GM12878 (cell line): ENCODE measurements around the gene MSX2. TPM values are rescaled to one million over a fixed set of nuclear protein-coding genes. Genes with fewer than 3 reads are reported as not detected.

Source experiments
- ATAC-seq: fragments of 200-7000 bp; cut with Tn5 transposase; 3 replicates; pipeline ENCODE4 v1.9.1; 2020; ENCODE audit warnings: mild to moderate bottlenecking, moderate library complexity
- BruUV-seq: library from RNA; stranded (reverse); fragments of 400-500 nt; replicated peaks from 2 replicates; lab custom pipeline; 2021; lab: Mats Ljungman, UMichigan
- CTCF ChIA-PET: fragments of 300-600 bp; sonication (Branson Sonifier 250); formaldehyde crosslinking; extraction: SDS; loops from one replicate; lab custom pipeline; 2021; ENCODE audit warnings: inconsistent platforms; lab: Yijun Ruan, JAX
- POLR2A ChIA-PET: fragments of 350-600 bp; formaldehyde crosslinking; extraction: SDS; loops from one replicate; lab custom pipeline; 2021; ENCODE audit warnings: inconsistent platforms; lab: Charles Lee
- RAD21 ChIA-PET: fragments of 300-600 bp; sonication (Branson Sonifier 250); formaldehyde crosslinking; loops from one replicate; lab custom pipeline; 2023; ENCODE audit warnings: antibody characterized with exemption; ENCODE audit not compliant: unreplicated experiment; lab: Charles Lee
- SMC1A ChIA-PET: fragments of 300-600 bp; sonication (Branson Sonifier 250); formaldehyde crosslinking; loops from one replicate; lab custom pipeline; 2023; ENCODE audit not compliant: unreplicated experiment, uncharacterized antibody; lab: Charles Lee
- DNase-seq: peaks from one replicate; pipeline ENCODE4 v3.0.0-alpha.2; 2011; ENCODE audit warnings: low read depth, low spot score
- FAIRE-seq: peaks from 3 replicates; lab custom pipeline; 2011; peaks lifted over from hg19 to GRCh38; lab: Jason Lieb, UNC
- H2AFZ ChIP-seq: 2 replicates; pipeline ENCODE4 v1.6.0; 2011; ENCODE audit warnings: low read depth, low read length, control low read depth; ENCODE audit not compliant: control insufficient read depth
- H3K27ac ChIP-seq: 2 replicates; pipeline ENCODE4 v1.5.1; 2011; ENCODE audit warnings: control low read depth; ENCODE audit not compliant: control insufficient read depth, insufficient read depth
- H3K27me3 ChIP-seq, 2 experiments: replicated peaks in 1 of 2; 2 replicates each; pipeline versions ENCODE4 v1.6.0 to v1.6.1; 2011; ENCODE audit warnings: low read length in 1 of 2; ENCODE audit not compliant: control insufficient read depth in 2 of 2, insufficient read depth in 2 of 2
- H3K36me3 ChIP-seq, 2 experiments: 2 replicates each; pipeline ENCODE4 v1.5.1; 2011; ENCODE audit warnings: low read length in 1 of 2; ENCODE audit not compliant: control insufficient read depth in 2 of 2, insufficient read depth in 2 of 2
- H3K4me1 ChIP-seq: 2 replicates; pipeline ENCODE4 v1.6.1; 2011; ENCODE audit warnings: mild to moderate bottlenecking, low read length, moderate library complexity, mixed read lengths; ENCODE audit not compliant: control insufficient read depth, insufficient read depth
- H3K4me2 ChIP-seq: 2 replicates; pipeline ENCODE4 v1.6.0; 2011; ENCODE audit warnings: control low read depth; ENCODE audit not compliant: control insufficient read depth, insufficient read depth
- H3K4me3 ChIP-seq: fragments of 200-600 bp; sonication (generic); 2 replicates; pipeline ENCODE4 v1.5.1; 2016
- H3K79me2 ChIP-seq: 2 replicates; pipeline ENCODE4 v1.6.0; 2011; ENCODE audit warnings: low read length; ENCODE audit not compliant: control insufficient read depth, insufficient read depth
- H3K9ac ChIP-seq: 2 replicates; pipeline ENCODE4 v1.8.0; 2011; ENCODE audit warnings: low read length, control low read depth, mixed read lengths; ENCODE audit not compliant: control insufficient read depth, insufficient read depth
- H3K9me3 ChIP-seq: replicated peaks from 3 replicates; pipeline ENCODE4 v1.5.1; 2011; ENCODE audit warnings: mild to moderate bottlenecking, low read length; ENCODE audit not compliant: control insufficient read depth, insufficient read depth
- H4K20me1 ChIP-seq: 2 replicates; pipeline ENCODE4 v1.6.0; 2011; ENCODE audit not compliant: control insufficient read depth, insufficient read depth
- BACH1 ChIP-seq: fragments of 450-650 bp; IDR thresholded peaks from 2 replicates; pipeline ENCODE4 v1.6.1; 2017; ENCODE audit warnings: mild to moderate bottlenecking, borderline replicate concordance
- CEBPB ChIP-seq, 2 experiments: fragments of 150-350 bp in 1 of 2; IDR thresholded peaks; 2 replicates each; pipeline ENCODE4 v1.6.1; 2012 to 2014; ENCODE audit warnings: low read depth in 2 of 2, low read length in 2 of 2, borderline replicate concordance in 1 of 2, inconsistent platforms in 1 of 2
- FOS ChIP-seq: IDR thresholded peaks from 3 replicates; pipeline ENCODE4 v1.6.1; 2011; ENCODE audit warnings: borderline replicate concordance; ENCODE audit not compliant: insufficient read length; ENCODE audit errors: extremely low read depth
- LARP7 ChIP-seq: fragments of 450-650 bp; IDR thresholded peaks from 2 replicates; pipeline ENCODE4 v1.6.1; 2017; ENCODE audit warnings: mild to moderate bottlenecking
- SMARCA5 ChIP-seq: fragments of 450-650 bp; IDR thresholded peaks from 2 replicates; pipeline ENCODE4 v1.6.1; 2017; ENCODE audit warnings: mild to moderate bottlenecking
- SUZ12 ChIP-seq: fragments of 200-600 bp; sonication (generic); IDR thresholded peaks from one replicate; pipeline ENCODE4 v1.6.1; 2018; ENCODE audit warnings: antibody characterized with exemption, mild to moderate bottlenecking; ENCODE audit not compliant: unreplicated experiment
- WGBS: methylation state at CpG from one replicate; pipeline ENCODE4 v1.1.6; 2016; ENCODE audit warnings: low lambda C conversion rate; ENCODE audit not compliant: insufficient replicate concordance, insufficient coverage; ENCODE audit errors: missing lambda C conversion rate; 5-methylcytosine and 5-hydroxymethylcytosine counted together
- in situ Hi-C: fragments of 300-500 bp; cut with MboI; formaldehyde crosslinking; loops from 9 replicates; pipeline ENCODE4 v1.14.3; 2018; ENCODE audit warnings: mixed read lengths
- intact Hi-C: fragments of 100-400 bp; cut with micrococcal nuclease; formaldehyde crosslinking; loops from one replicate; pipeline ENCODE4 v1.14.2; 2022; ENCODE audit not compliant: unreplicated experiment
- polyA plus RNA-seq, 11 experiments: library from polyadenylated mRNA; depleted of rRNA in 4 of 11; unstranded in 6 of 11; stranded (reverse) in 5 of 11; fragments of >200 nt; fragmentation: Nextera tagmentation in 4 of 11; fragmentation: Illumina TruSeq in 1 of 11; extraction: Ambion mirVana in 4 of 11; extraction: Trizol in 1 of 11; gene quantifications; 1 replicate in 1 of 11; 2 replicates in 10 of 11; pipeline versions ENCODE4 v1.2.1 to v1.2.3, GENCODE V29; 2011 to 2016; ENCODE audit warnings: inconsistent platforms in 2 of 11, missing spikeins in 2 of 11, low read depth in 1 of 11
- total RNA-seq, 4 experiments: library from RNA; depleted of rRNA in 3 of 4; stranded (reverse); fragments of >200 nt in 3 of 4; fragmentation: Illumina TruSeq in 1 of 4; extraction: Trizol in 1 of 4; gene quantifications; 2 replicates each; pipeline versions ENCODE4 v1.2.1 to v1.2.3, GENCODE V29; 2013 to 2021
- TF ChIP-seq, protein P1 (sequence below): fragments of 150-350 bp; IDR thresholded peaks from 2 replicates; pipeline ENCODE4 v1.6.1; 2016; ENCODE audit warnings: low read depth, low read length

MSX2 gene
- total and polyA plus RNA-seq, 10 of the 15 experiments (the other 5 are each of a cell fraction or from before 2014, with no cell fraction given): not detected

DNA sequence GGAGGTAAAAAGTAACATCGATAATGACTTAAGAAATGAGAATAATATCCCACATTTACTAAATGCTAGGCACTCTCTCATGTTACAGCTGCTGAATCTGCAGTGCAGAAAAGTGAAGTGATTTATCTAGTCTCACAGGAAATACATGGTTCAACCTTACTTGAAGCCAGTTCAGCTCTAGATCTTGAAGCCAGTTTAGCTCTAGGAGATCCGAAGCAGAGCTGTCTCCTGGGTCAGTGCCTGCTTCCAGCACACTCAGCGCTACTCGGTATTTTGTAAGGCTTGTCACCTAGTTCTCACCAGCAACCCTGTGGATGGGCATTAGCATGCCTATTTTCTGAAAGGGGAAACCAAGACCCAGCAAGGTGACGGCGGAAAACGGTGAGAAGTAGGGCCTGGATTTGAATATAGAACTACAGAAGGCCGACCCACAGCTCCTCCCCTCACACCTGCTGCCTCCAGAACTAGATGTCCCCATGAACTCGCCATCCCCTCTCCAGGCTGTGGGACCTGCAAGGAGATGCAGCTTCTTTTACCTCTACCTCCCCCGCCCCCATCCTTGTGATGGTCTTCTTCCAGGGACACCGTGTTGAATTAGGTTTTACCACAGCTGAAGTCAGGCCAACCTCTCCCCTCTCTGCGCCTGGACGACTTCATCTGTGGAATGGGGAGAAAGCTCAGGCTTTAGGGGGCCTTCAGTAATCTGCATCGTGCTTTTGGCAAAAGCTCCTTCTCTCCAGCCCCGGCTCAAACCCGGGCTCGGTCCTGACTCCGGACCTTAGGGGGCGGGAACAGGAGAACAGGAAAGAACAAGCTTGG, 4.4 kb upstream of the MSX2 start (continued):
- TF ChIP-seq, protein P1, sequence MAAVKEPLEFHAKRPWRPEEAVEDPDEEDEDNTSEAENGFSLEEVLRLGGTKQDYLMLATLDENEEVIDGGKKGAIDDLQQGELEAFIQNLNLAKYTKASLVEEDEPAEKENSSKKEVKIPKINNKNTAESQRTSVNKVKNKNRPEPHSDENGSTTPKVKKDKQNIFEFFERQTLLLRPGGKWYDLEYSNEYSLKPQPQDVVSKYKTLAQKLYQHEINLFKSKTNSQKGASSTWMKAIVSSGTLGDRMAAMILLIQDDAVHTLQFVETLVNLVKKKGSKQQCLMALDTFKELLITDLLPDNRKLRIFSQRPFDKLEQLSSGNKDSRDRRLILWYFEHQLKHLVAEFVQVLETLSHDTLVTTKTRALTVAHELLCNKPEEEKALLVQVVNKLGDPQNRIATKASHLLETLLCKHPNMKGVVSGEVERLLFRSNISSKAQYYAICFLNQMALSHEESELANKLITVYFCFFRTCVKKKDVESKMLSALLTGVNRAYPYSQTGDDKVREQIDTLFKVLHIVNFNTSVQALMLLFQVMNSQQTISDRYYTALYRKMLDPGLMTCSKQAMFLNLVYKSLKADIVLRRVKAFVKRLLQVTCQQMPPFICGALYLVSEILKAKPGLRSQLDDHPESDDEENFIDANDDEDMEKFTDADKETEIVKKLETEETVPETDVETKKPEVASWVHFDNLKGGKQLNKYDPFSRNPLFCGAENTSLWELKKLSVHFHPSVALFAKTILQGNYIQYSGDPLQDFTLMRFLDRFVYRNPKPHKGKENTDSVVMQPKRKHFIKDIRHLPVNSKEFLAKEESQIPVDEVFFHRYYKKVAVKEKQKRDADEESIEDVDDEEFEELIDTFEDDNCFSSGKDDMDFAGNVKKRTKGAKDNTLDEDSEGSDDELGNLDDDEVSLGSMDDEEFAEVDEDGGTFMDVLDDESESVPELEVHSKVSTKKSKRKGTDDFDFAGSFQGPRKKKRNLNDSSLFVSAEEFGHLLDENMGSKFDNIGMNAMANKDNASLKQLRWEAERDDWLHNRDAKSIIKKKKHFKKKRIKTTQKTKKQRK: no peak
- TF ChIP-seq CEBPB (IDR thresholded peaks at IDR 0.05; ENCODE audit: borderline replicate concordance in 1 of 2, low read depth in 2 of 2, low read length in 2 of 2) (no peak), SMARCA5 (no peak), LARP7 (no peak)

DNA sequence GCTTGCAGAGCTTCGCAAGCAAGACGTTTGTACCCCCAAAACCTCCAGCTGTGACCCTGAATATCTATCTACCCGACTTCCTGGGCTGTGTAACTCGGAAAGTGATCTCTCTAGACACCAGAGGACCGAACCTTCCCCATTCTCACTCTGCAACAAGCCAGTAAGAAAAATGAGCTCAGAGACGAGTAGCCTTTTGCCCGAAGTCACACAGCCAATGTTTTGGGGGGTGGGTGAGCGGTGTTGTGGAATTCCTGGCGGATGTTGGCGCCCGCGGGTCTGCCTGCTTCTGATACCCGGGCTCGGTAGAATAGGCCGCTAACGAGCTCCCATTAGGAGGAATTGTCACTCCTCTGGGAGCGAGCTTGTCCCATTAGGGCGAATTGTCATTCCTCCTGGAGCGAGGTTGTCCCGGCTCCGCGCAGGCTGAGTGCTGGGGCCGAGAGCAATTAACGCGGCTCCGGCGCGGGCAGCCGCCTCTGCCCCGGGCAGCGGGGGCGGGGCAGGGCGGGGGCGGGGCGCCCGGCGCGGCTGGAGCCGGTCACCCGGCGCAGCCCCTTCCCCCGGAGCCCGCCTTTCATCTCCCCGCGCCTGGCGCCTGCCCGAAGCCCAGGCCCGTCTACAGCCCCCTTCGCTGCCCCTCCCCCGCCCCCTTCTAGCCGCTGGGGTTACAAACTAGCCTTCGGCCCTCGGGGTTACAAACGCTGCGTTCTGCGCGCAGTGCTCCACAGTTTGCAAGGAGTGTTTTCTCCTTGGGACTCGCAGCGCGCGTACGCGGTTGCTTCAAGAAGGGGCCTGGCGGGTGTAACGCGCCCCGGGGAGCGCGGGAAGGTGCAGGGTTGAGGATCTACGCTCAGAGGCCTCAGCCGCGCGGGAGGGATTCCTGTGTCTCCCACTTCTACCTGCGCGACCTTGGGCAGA, 3.5 kb upstream of the MSX2 start:
- POLR2A ChIA-PET: no interaction called here
- Histone ChIP-seq H3K4me1 (no peaks in the 10 kb centered on the region), H3K9me3 (no peaks in the 10 kb centered on the region; the same call in 2 of the 3 replicates), H3K27ac (no peak overlapping the region), H3K9ac (no peak overlapping the region), H3K4me2 (no peak overlapping the region), H3K79me2 (no peaks in the 10 kb centered on the region), H3K4me3 (no peak overlapping the region), H3K27me3 (peaks cover 11 to 22% of the 10 kb centered on the region in 2 experiments), H2AFZ (no peak overlapping the region), H3K36me3 (no peaks in the 10 kb centered on the region), H4K20me1 (no peaks in the 10 kb centered on the region)
- RAD21 ChIA-PET: no interaction called here
- no TSS peak for BruUV-seq
- ATAC-seq (no peak), DNase-seq (no peak), FAIRE-seq (no peak)
- CTCF ChIA-PET: interaction anchor here (0.6 kb wide), 1 partner anchor 1558 kb away, joined by 3 read pairs; no protein-coding TSS in a partner anchor
- SMC1A ChIA-PET: no interaction called here
- TF ChIP-seq FOS: no peak
- TF ChIP-seq BACH1: no peak
- TF ChIP-seq SUZ12: peak; percentile 55
- 48% methylated on average over 43 of the region's 75 CpGs for WGBS
- intact Hi-C loops: no loop called here
- in situ Hi-C loops: no loop called here
